Trophoblast cell (in vitro differentiated cells and primary cell): ENCODE data around the gene RALGAPA2.

Source experiments
- DNase-seq, 2 donors: peaks; one replicate each; pipeline ENCODE4 v3.0.0-alpha.2; 2016
- H2AFZ ChIP-seq: 2 replicates; pipeline ENCODE4 v1.6.1; 2013; ENCODE audit warnings: low read length, moderate library complexity, mild to moderate bottlenecking; ENCODE audit not compliant: insufficient read depth, poor library complexity
- H2AK5ac ChIP-seq: 2 replicates; pipeline ENCODE4 v1.6.1; 2013; ENCODE audit warnings: mild to moderate bottlenecking, low read length
- H2BK120ac ChIP-seq: 2 replicates; pipeline ENCODE4 v1.6.1; 2013; ENCODE audit warnings: low read length, mild to moderate bottlenecking, moderate library complexity; ENCODE audit not compliant: insufficient read depth, poor library complexity
- H2BK12ac ChIP-seq: 2 replicates; pipeline ENCODE4 v1.6.1; 2013; ENCODE audit warnings: mild to moderate bottlenecking, low read length, moderate library complexity
- H2BK5ac ChIP-seq: 2 replicates; pipeline ENCODE4 v1.6.1; 2013; ENCODE audit warnings: low read length, low read depth, moderate library complexity, mild to moderate bottlenecking; ENCODE audit not compliant: poor library complexity
- H3K14ac ChIP-seq: 2 replicates; pipeline ENCODE4 v1.6.1; 2013; ENCODE audit warnings: mild to moderate bottlenecking, low read length
- H3K18ac ChIP-seq: 2 replicates; pipeline ENCODE4 v1.6.1; 2013; ENCODE audit warnings: mild to moderate bottlenecking, low read length
- H3K23ac ChIP-seq: 2 replicates; pipeline ENCODE4 v1.6.1; 2013; ENCODE audit warnings: low read length
- H3K27ac ChIP-seq: 2 replicates; pipeline ENCODE4 v1.5.1; 2013; ENCODE audit warnings: low read depth, mild to moderate bottlenecking, inconsistent platforms, low read length, moderate library complexity
- H3K27me3 ChIP-seq: 2 replicates; pipeline ENCODE4 v1.6.1; 2013; ENCODE audit warnings: inconsistent platforms, mild to moderate bottlenecking, low read length, moderate library complexity; ENCODE audit not compliant: insufficient read depth
- H3K36me3 ChIP-seq, 2 experiments: 1 replicate in 1 of 2; 2 replicates in 1 of 2; pipeline ENCODE4 v1.6.1; 2013; ENCODE audit warnings: low read length in 2 of 2, mild to moderate bottlenecking in 2 of 2, moderate library complexity in 1 of 2; ENCODE audit not compliant: insufficient read depth in 2 of 2, control insufficient read depth in 1 of 2
- H3K4ac ChIP-seq: 2 replicates; pipeline ENCODE4 v1.6.1; 2013; ENCODE audit warnings: low read depth, mild to moderate bottlenecking, low read length, moderate library complexity
- H3K4me1 ChIP-seq, 2 experiments: 1 replicate in 1 of 2; 2 replicates in 1 of 2; pipeline ENCODE4 v1.6.1; 2013; ENCODE audit warnings: low read length in 2 of 2, mild to moderate bottlenecking in 2 of 2, moderate library complexity in 1 of 2; ENCODE audit not compliant: insufficient read depth in 2 of 2, control insufficient read depth in 1 of 2
- H3K4me2 ChIP-seq: 2 replicates; pipeline ENCODE4 v1.6.1; 2013; ENCODE audit warnings: inconsistent platforms, mild to moderate bottlenecking, low read length, moderate library complexity
- H3K4me3 ChIP-seq: 2 replicates; pipeline ENCODE4 v1.5.1; 2013; ENCODE audit warnings: mild to moderate bottlenecking, low read depth, low read length, inconsistent platforms
- H3K79me1 ChIP-seq: one replicate; pipeline ENCODE4 v1.6.1; 2013; ENCODE audit warnings: low read length
- H3K79me2 ChIP-seq: 2 replicates; pipeline ENCODE4 v1.6.1; 2013; ENCODE audit warnings: low read length, mild to moderate bottlenecking; ENCODE audit not compliant: control insufficient read depth, insufficient read depth, poor library complexity
- H3K9ac ChIP-seq: 2 replicates; pipeline ENCODE4 v1.6.1; 2013; ENCODE audit warnings: mild to moderate bottlenecking, low read length
- H3K9me3 ChIP-seq: 2 replicates; pipeline ENCODE4 v1.6.1; 2013; ENCODE audit warnings: low read depth, mild to moderate bottlenecking, control low read depth, inconsistent platforms, low read length; ENCODE audit not compliant: insufficient read depth
- H4K12ac ChIP-seq: 2 replicates; pipeline ENCODE4 v1.6.1; 2013; ENCODE audit warnings: low read depth, mild to moderate bottlenecking, low read length, moderate library complexity
- H4K8ac ChIP-seq: 2 replicates; pipeline ENCODE4 v1.6.1; 2013; ENCODE audit warnings: low read depth, mild to moderate bottlenecking, low read length, moderate library complexity
- H4K91ac ChIP-seq: one replicate; pipeline ENCODE4 v1.6.1; 2013; ENCODE audit warnings: low read depth, mild to moderate bottlenecking, low read length, moderate library complexity
- WGBS: extraction: QIAGEN DNeasy Blood & Tissue Kit; methylation state at CpG from one replicate; pipeline ENCODE4 v1.1.7; 2013; ENCODE audit warnings: missing lambda C conversion rate; ENCODE audit not compliant: insufficient read length, insufficient coverage; ENCODE audit errors: extremely low coverage; 5-methylcytosine and 5-hydroxymethylcytosine counted together

Gene RALGAPA2

DNA sequence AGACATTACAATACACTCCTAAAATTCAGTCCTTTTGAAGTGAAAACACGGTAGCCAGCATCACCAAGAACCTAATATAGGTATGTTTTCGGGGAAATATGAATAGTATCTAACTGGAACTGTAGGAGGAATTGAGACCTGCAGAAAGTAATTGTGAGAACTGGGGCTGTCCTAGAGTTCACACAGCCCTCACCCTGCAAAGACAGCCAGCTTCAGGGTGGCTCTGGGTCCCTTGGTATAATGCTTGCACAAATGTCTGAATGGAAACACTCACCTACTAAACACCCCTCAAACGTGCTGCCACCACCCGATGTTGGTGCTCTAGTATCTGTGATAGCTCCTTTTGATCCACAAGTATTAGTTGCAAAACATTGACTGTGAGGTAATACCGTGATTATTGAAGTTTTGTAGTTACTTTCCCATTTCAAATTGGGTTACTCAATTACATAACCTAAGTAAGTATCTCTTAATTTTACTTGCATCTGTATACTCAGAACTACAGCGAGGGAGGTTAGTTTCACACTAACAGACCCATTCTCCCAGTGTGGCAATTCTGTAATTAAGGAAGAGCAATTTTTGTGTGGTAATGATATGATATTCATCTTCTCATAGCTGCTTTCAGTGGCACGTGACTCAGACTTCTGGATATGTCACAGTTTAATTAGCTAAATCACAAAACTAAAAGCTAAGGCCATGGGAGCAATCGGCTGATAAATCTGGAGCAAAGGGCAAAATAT lies 215.0 kb downstream of the RALGAPA2 start:
- no peak overlapping the region for H2BK5ac ChIP-seq
- H4K91ac ChIP-seq, result no peak overlapping the region
- H3K4ac ChIP-seq, result no peak overlapping the region
- H4K12ac ChIP-seq, result no peak overlapping the region
- H2BK120ac ChIP-seq, result no peak overlapping the region
- no peaks in the 10 kb centered on the region for H3K79me1 ChIP-seq
- no peak overlapping the region for H3K23ac ChIP-seq
- H3K4me3 ChIP-seq, result no peak overlapping the region
- no peak overlapping the region for H3K27ac ChIP-seq
- no peak overlapping the region for H4K8ac ChIP-seq
- no peak overlapping the region for H3K4me2 ChIP-seq
- H3K9ac ChIP-seq, result no peak overlapping the region
- H3K9me3 ChIP-seq, result peaks cover 1% of the 10 kb centered on the region
- WGBS, result no CpG with 5 or more reads among the region's 8 CpGs
- no peak overlapping the region for H2AK5ac ChIP-seq
- no peak overlapping the region for H2BK12ac ChIP-seq
- H3K14ac ChIP-seq, result no peak overlapping the region
- H3K36me3 ChIP-seq, result no peaks in the 10 kb centered on the region
- H3K18ac ChIP-seq, result no peak overlapping the region
- no peak for DNase-seq
- H3K79me2 ChIP-seq, result no peaks in the 10 kb centered on the region
- H3K27me3 ChIP-seq, result no peaks in the 10 kb centered on the region
- H2AFZ ChIP-seq, result no peak overlapping the region
- peaks cover 2% of the 10 kb centered on the region in 2 experiments for H3K4me1 ChIP-seq

DNA sequence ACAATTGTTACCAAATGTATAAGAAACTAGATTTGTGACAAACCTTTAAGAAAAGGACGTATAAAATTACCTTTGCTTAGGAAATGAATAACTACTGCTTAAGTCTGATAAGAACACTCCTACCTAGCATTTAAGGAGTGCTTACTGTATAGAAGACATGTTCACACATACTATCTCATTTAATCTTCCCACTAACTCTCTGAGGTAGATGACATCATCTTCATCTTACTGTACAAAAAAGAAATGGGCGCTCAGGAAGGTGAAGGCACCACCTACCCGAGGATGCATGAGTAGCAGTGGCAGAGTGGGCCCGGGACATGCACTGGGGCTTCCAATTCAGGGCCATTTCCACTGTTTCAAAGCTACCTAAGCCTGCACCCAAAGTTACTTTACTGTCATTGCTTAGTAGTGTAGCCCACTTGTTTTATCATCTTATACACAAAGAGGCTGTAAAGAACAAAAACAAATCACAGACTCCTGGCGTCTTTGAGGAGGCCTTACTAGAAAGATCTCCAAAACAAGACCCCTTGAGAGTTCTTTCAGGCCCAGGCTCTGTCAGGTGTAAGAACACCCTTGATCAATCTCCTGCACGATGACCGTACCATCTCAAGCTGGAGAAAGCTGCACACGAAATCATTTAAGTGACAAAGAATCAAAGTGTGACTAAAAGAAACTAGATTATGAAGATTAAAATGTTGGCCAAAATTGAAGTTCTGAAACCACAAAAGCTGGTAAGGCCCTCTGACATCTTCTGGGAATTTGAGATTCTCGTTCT lies 216.5 kb downstream of the RALGAPA2 start:
- H3K9me3 ChIP-seq, result peaks cover 1% of the 10 kb centered on the region
- no peak overlapping the region for H2BK12ac ChIP-seq
- H3K79me2 ChIP-seq, result no peaks in the 10 kb centered on the region
- H3K4me3 ChIP-seq, result no peak overlapping the region
- H3K4me1 ChIP-seq, result peaks cover 2 to 3% of the 10 kb centered on the region in 2 experiments
- H3K79me1 ChIP-seq, result no peaks in the 10 kb centered on the region
- H4K8ac ChIP-seq, result no peak overlapping the region
- no peak overlapping the region for H3K4me2 ChIP-seq
- DNase-seq, result no peak
- no peak overlapping the region for H3K27ac ChIP-seq
- no peak overlapping the region for H3K23ac ChIP-seq
- H3K9ac ChIP-seq, result no peak overlapping the region
- H2AK5ac ChIP-seq, result no peak overlapping the region
- no peak overlapping the region for H3K4ac ChIP-seq
- H2BK5ac ChIP-seq, result no peak overlapping the region
- no peak overlapping the region for H4K91ac ChIP-seq
- H3K14ac ChIP-seq, result no peak overlapping the region
- H4K12ac ChIP-seq, result no peak overlapping the region
- H3K36me3 ChIP-seq, result no peaks in the 10 kb centered on the region
- no peak overlapping the region for H3K18ac ChIP-seq
- H3K27me3 ChIP-seq, result no peaks in the 10 kb centered on the region
- H2BK120ac ChIP-seq, result no peak overlapping the region
- no peak overlapping the region for H2AFZ ChIP-seq
- no CpG with 5 or more reads among the region's 9 CpGs for WGBS

DNA sequence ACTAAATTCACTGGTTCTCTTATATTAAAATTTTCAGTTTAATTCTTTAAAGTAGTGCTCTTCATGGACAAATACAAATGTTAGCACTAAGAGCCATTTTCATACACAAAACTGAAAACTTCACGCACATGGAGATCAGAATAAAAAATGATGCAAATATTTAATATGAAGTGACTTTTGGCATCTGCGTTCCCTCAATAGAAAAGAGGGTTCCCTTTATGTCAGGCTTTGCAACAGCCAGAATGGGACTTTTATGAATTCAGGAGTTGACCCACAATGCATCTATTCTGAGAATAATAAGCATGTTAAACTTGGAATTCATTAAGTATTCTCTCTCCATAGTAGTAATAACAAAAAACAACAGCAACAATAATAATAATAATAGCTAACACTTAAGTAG lies 218.7 kb downstream of the RALGAPA2 start:
- Histone ChIP-seq H3K23ac (no peak overlapping the region), H3K4me1 (peaks cover 2 to 3% of the 10 kb centered on the region in 2 experiments), H2AFZ (no peak overlapping the region), H4K91ac (no peak overlapping the region), H3K79me1 (no peaks in the 10 kb centered on the region), H4K12ac (no peak overlapping the region), H3K79me2 (no peaks in the 10 kb centered on the region), H3K4me2 (no peak overlapping the region), H3K36me3 (no peaks in the 10 kb centered on the region), H2AK5ac (no peak overlapping the region), H2BK12ac (no peak overlapping the region), H3K9me3 (peaks cover 1% of the 10 kb centered on the region), H3K27me3 (no peaks in the 10 kb centered on the region), H3K9ac (no peak overlapping the region), H2BK5ac (no peak overlapping the region), H4K8ac (no peak overlapping the region), H3K4me3 (no peak overlapping the region), H2BK120ac (no peak overlapping the region), H3K18ac (no peak overlapping the region), H3K4ac (no peak overlapping the region), H3K27ac (no peak overlapping the region), H3K14ac (no peak overlapping the region)
- DNase-seq, result no peak
- WGBS, result no CpG with 5 or more reads among the region's 2 CpGs

DNA sequence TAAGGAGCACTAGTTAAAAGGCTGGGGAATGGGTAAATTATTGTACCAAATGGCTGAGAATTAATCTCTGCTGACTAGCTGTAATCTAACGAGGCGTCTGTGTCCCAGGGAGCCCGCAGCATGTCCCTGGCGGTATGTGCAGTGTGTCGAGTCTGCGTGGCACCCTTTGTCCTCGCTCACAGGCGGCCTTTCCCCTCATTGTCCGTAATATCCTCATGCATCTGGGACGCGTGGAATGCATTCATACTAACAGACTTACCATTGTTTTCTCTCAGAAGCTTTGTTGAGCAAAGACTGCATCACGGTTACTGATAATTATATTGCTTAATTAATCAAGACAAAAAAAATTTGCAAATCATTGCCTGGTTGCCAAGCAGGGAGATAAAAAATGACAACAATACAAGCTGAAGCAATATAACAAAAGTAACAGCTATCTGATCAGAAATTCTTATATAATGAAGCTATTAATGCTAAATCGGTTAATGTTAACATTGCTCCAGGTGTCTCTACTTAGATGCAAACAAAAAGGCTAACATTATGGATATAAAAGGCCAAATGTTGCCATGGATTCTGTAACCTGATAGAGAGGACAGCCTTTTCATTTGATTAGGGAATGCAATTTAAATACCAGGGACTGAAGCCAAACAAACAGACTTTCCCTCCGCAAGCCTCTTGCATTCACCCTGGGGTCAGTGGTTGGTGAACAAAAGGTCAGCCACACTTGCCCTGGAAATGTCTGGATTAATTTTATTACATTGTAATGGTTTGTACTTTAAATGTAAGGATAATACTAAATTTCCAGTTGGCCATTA lies 219.7 kb downstream of the RALGAPA2 start:
- Histone ChIP-seq H3K4me3 (no peak overlapping the region), H3K9me3 (peaks cover 1% of the 10 kb centered on the region), H3K79me1 (no peaks in the 10 kb centered on the region), H2BK12ac (no peak overlapping the region), H4K91ac (no peak overlapping the region), H3K4me2 (peak overlapping the region; percentile 25), H3K79me2 (no peaks in the 10 kb centered on the region), H2BK120ac (no peak overlapping the region), H3K9ac (no peak overlapping the region), H3K23ac (no peak overlapping the region), H2BK5ac (no peak overlapping the region), H4K12ac (no peak overlapping the region), H2AFZ (no peak overlapping the region), H3K36me3 (no peaks in the 10 kb centered on the region), H3K27ac (no peak overlapping the region), H3K4me1 (peaks cover 2 to 3% of the 10 kb centered on the region in 2 experiments), H3K18ac (no peak overlapping the region), H3K27me3 (no peaks in the 10 kb centered on the region), H4K8ac (no peak overlapping the region), H3K4ac (no peak overlapping the region), H3K14ac (no peak overlapping the region), H2AK5ac (no peak overlapping the region)
- no CpG with 5 or more reads among the region's 14 CpGs for WGBS
- peak; percentile 60 to 82 for DNase-seq
